Lower leg skin (tissue), 4 donors: ENCODE results near the gene NTSR1. TPM values are rescaled to one million over a fixed set of nuclear protein-coding genes. Genes with fewer than 3 reads are reported as not detected.
A peak's percentile ranks its signal among the peaks of the same experiment; 100 is the strongest.

Experiments
- DNase-seq, 2 donors: peaks; one replicate each; pipeline ENCODE4 v3.0.0-alpha.2; 2019; ENCODE audit warnings: low spot score in 2 of 2
- H3K4me3 ChIP-seq: fragments of 200-600 bp; sonication (generic); 2 replicates; pipeline ENCODE4 v1.5.1; 2017; ENCODE audit warnings: mild to moderate bottlenecking, low read depth; ENCODE audit not compliant: poor library complexity, severe bottlenecking
- CTCF ChIP-seq, 3 donors: fragments of 450-650 bp; IDR thresholded peaks; one replicate each; pipeline ENCODE4 v1.5.1; 2016; ENCODE audit warnings: antibody characterized with exemption in 3 of 3, mild to moderate bottlenecking in 3 of 3, moderate library complexity in 2 of 3
- POLR2A ChIP-seq, 2 donors: fragments of 450-650 bp; IDR thresholded peaks; one replicate each; pipeline ENCODE4 v1.6.1; 2016 to 2017; ENCODE audit warnings: antibody characterized with exemption in 2 of 2, mild to moderate bottlenecking in 1 of 2, moderate library complexity in 1 of 2
- WGBS, 2 donors: methylation state at CpG; one replicate each; pipeline ENCODE4 v1.1.5; 2018; 5-methylcytosine and 5-hydroxymethylcytosine counted together
- intact Hi-C: fragments of 100-400 bp; cut with DNase I; formaldehyde crosslinking; loops from one replicate; pipeline ENCODE4 v1.15.0; 2023; ENCODE audit warnings: low total_unique reads
- total RNA-seq, 4 donors: library from RNA; depleted of rRNA; stranded (reverse); fragments of >200 nt; gene quantifications; one replicate each; pipeline ENCODE4 v1.1.0, GENCODE V29; 2016

NTSR1 gene
- total RNA-seq, 4 donors from 2014 or later: 0.07 to 0.61 (median 0.13) TPM; not detected in 1

- intact Hi-C loops: no loop called here
- no peak for TF ChIP-seq POLR2A (IDR thresholded peaks at IDR 0.05)
- TF ChIP-seq CTCF (IDR thresholded peaks at IDR 0.05): no peak
- peak in 1 of 2 donors; percentile 80 for DNase-seq
- WGBS, 2 donors: 89 to 93% methylated on average over 7 to 8 of the region's 8 CpGs
- H3K4me3 ChIP-seq: no peak overlapping the region
Measured at GRCh38 chr20:62736026-62736406, 27.4 kb downstream of the NTSR1 start.

GRCh38 chr20:62736407-62737071, 27.9 kb downstream of the NTSR1 start:
- DNase-seq: peak in 1 of 2 donors; percentile 75
- no peak overlapping the region for H3K4me3 ChIP-seq
- WGBS, 2 donors: 81 to 86% methylated on average over 14 of the region's 14 CpGs
- intact Hi-C loops: no loop called here
- TF ChIP-seq POLR2A (IDR thresholded peaks at IDR 0.05) (no peak), CTCF (IDR thresholded peaks at IDR 0.05) (no peak)

- intact Hi-C loops: no loop called here
- H3K4me3 ChIP-seq: no peak overlapping the region
- peak in 1 of 2 donors; percentile 81 for DNase-seq
- TF ChIP-seq CTCF (IDR thresholded peaks at IDR 0.05): no peak
- no peak for TF ChIP-seq POLR2A (IDR thresholded peaks at IDR 0.05)
- WGBS, 2 donors: 80 to 82% methylated on average over 20 of the region's 20 CpGs
Measured at GRCh38 chr20:62737271-62737811, 28.7 kb downstream of the NTSR1 start.

GRCh38 chr20:62738025-62738881, 29.6 kb downstream of the NTSR1 start:
- no peak overlapping the region for H3K4me3 ChIP-seq
- 74 to 81% methylated on average over 28 of the region's 29 CpGs for WGBS, 2 donors
- DNase-seq: peak in 1 of 2 donors; percentile 84
- TF ChIP-seq POLR2A (IDR thresholded peaks at IDR 0.05) (no peak), CTCF (IDR thresholded peaks at IDR 0.05) (no peak)
- intact Hi-C loops: no loop called here

GRCh38 chr20:62739067-62739466, 30.4 kb downstream of the NTSR1 start:
- WGBS, 2 donors: 90 to 93% methylated on average over 11 of the region's 12 CpGs
- DNase-seq: peak in 1 of 2 donors; percentile 83
- H3K4me3 ChIP-seq: no peak overlapping the region
- intact Hi-C loops: no loop called here
- TF ChIP-seq POLR2A (IDR thresholded peaks at IDR 0.05) (no peak), CTCF (IDR thresholded peaks at IDR 0.05) (no peak)
